HepG2 (cell line): Measurements from ENCODE around the gene CTDNEP1. TPM values are rescaled to one million over a fixed set of nuclear protein-coding genes. Genes with fewer than 3 reads are reported as not detected.
A peak's percentile ranks its signal among the peaks of the same experiment; 100 is the strongest.

Source experiments
- AHR ChIP-seq: IDR thresholded peaks from 2 replicates; pipeline ENCODE4 v1.6.1; 2018; ENCODE audit warnings: missing genetic modification reagents, missing compliant biosample characterization
- BRF2 ChIP-seq: sonication (generic); formaldehyde crosslinking; IDR thresholded peaks from 2 replicates; pipeline ENCODE4 v1.8.1; 2022; ENCODE audit warnings: mild to moderate bottlenecking, missing genetic modification reagents
- DRAP1 ChIP-seq: IDR thresholded peaks from 2 replicates; pipeline ENCODE4 v1.6.1; 2016; ENCODE audit warnings: missing genetic modification reagents, missing compliant biosample characterization
- E2F5 ChIP-seq: sonication (generic); formaldehyde crosslinking; conservative IDR thresholded peaks from 2 replicates; pipeline ENCODE4 v1.4.0; 2020; ENCODE audit warnings: missing genetic modification reagents
- EP300 ChIP-seq, 3 experiments: sonication (generic) in 1 of 3; formaldehyde crosslinking in 1 of 3; IDR thresholded peaks; 2 replicates each; pipeline versions ENCODE4 v1.5.1 to v1.6.1; 2011 to 2020; ENCODE audit warnings: low read depth in 2 of 3, low read length in 2 of 3, borderline replicate concordance in 1 of 3, improper control_type of control experiment in 1 of 3, mild to moderate bottlenecking in 1 of 3, missing genetic modification reagents in 1 of 3, moderate library complexity in 1 of 3
- FOXK1 ChIP-seq: sonication (generic); formaldehyde crosslinking; IDR thresholded peaks from 2 replicates; pipeline ENCODE4 v1.4.0; 2020; ENCODE audit warnings: low read depth, missing genetic modification reagents, borderline replicate concordance
- GATA4 ChIP-seq: sonication (generic); IDR thresholded peaks from 2 replicates; pipeline ENCODE4 v1.6.1; 2016; ENCODE audit warnings: antibody characterized with exemption, low read depth, borderline replicate concordance
- HDAC1 ChIP-seq: sonication (generic); formaldehyde crosslinking; IDR thresholded peaks from 2 replicates; pipeline ENCODE4 v1.5.1; 2020; ENCODE audit warnings: mild to moderate bottlenecking, missing genetic modification reagents
- HNF4A ChIP-seq: sonication (generic); formaldehyde crosslinking; IDR thresholded peaks from 2 replicates; pipeline ENCODE4 v1.4.0; 2020; ENCODE audit warnings: missing genetic modification reagents
- NFE2 ChIP-seq: sonication (generic); formaldehyde crosslinking; IDR thresholded peaks from 2 replicates; pipeline ENCODE4 v1.4.0; 2020; ENCODE audit warnings: missing genetic modification reagents
- NFRKB ChIP-seq: fragments of 450-650 bp; IDR thresholded peaks from 2 replicates; pipeline ENCODE4 v1.6.1; 2017
- PHF5A ChIP-seq: IDR thresholded peaks from one replicate; pipeline ENCODE4 v1.6.1; 2018; ENCODE audit warnings: low read depth, missing genetic modification reagents; ENCODE audit not compliant: unreplicated experiment
- POLR2AphosphoS5 ChIP-seq: IDR thresholded peaks from 2 replicates; pipeline ENCODE4 v1.6.1; 2012; ENCODE audit warnings: low read depth, low read length
- REXO4 ChIP-seq: sonication (generic); formaldehyde crosslinking; IDR thresholded peaks from 2 replicates; pipeline ENCODE4 v1.8.0; 2022; ENCODE audit warnings: missing genetic modification reagents, mild to moderate bottlenecking, borderline replicate concordance
- THAP7 ChIP-seq: sonication (generic); formaldehyde crosslinking; IDR thresholded peaks from 2 replicates; pipeline ENCODE4 v1.8.1; 2023; ENCODE audit warnings: mild to moderate bottlenecking, missing genetic modification reagents
- THAP9 ChIP-seq: sonication (generic); formaldehyde crosslinking; IDR thresholded peaks from 2 replicates; pipeline ENCODE4; 2020; ENCODE audit warnings: missing genetic modification reagents, mild to moderate bottlenecking, borderline replicate concordance
- TOE1 ChIP-seq: sonication (generic); formaldehyde crosslinking; IDR thresholded peaks from 2 replicates; pipeline ENCODE4 v1.4.0; 2020; ENCODE audit warnings: mild to moderate bottlenecking, missing genetic modification reagents
- ZBTB8A ChIP-seq: sonication (generic); formaldehyde crosslinking; IDR thresholded peaks from 2 replicates; pipeline ENCODE4 v1.4.0; 2020; ENCODE audit warnings: mild to moderate bottlenecking, low read depth, missing genetic modification reagents, borderline replicate concordance
- ZNF280D ChIP-seq: sonication (generic); formaldehyde crosslinking; IDR thresholded peaks from 2 replicates; pipeline ENCODE4 v1.5.1; 2020; ENCODE audit warnings: mild to moderate bottlenecking, missing genetic modification reagents
- ZNF577 ChIP-seq: sonication (generic); formaldehyde crosslinking; IDR thresholded peaks from 2 replicates; pipeline ENCODE4 v1.4.0; 2020; ENCODE audit warnings: mild to moderate bottlenecking, low read depth, missing genetic modification reagents, borderline replicate concordance
- ZNF644 ChIP-seq: IDR thresholded peaks from 2 replicates; pipeline ENCODE4 v1.6.1; 2016; ENCODE audit warnings: low read depth
- polyA plus RNA-seq, 8 experiments: library from polyadenylated mRNA; depleted of rRNA in 3 of 8; stranded (reverse) in 7 of 8; unstranded in 1 of 8; fragments of >200 nt; fragmentation: Illumina TruSeq in 4 of 8; extraction: Trizol in 4 of 8; gene quantifications; 2 replicates each; pipeline versions ENCODE4 v1.2.1 to v1.2.3, GENCODE V29; 2011 to 2016; ENCODE audit warnings: low read depth in 4 of 8, missing spikeins in 1 of 8, mixed read lengths in 1 of 8; ENCODE audit not compliant: insufficient read depth in 1 of 8
- total RNA-seq, 5 experiments: library from RNA; depleted of rRNA; stranded (reverse); fragments of >200 nt; fragmentation: Illumina TruSeq; extraction: Trizol; gene quantifications; 2 replicates each; pipeline ENCODE4 v1.2.3, GENCODE V29; 2016; ENCODE audit warnings: low read depth in 1 of 5

Gene CTDNEP1
- total and polyA plus RNA-seq, 2 of the 13 experiments (the other 11 are each of a cell fraction or from before 2014, with no cell fraction given): 19.8 to 118 TPM

GRCh38 chr17:7251661-7252175 lies at the start of gene CTDNEP1 (continued):
- TF ChIP-seq E2F5 (CRISPR knock-in tag): 0 out of 2 replicates have a peak, but pooled peaks have one; percentile 20
- TF ChIP-seq REXO4: no peak
- no peak for TF ChIP-seq BRF2 (CRISPR knock-in tag)
- no peak for TF ChIP-seq EP300 (IDR thresholded peaks at IDR 0.05; ENCODE audit: low read depth in 2 of 2, low read length in 2 of 2)
- no peak for TF ChIP-seq EP300 (CRISPR knock-in tag; IDR thresholded peaks at IDR 0.05; ENCODE audit: borderline replicate concordance)
- TF ChIP-seq HNF4A (CRISPR knock-in tag): no peak
- TF ChIP-seq AHR (CRISPR knock-in tag): no peak
- TF ChIP-seq THAP7 (CRISPR knock-in tag): no peak
- TF ChIP-seq PHF5A (CRISPR knock-in tag): no peak
- TF ChIP-seq FOXK1 (CRISPR knock-in tag): peak; percentile 61; the same call in 1 of the 2 replicates
- TF ChIP-seq POLR2AphosphoS5: peak; percentile 57
- peak; percentile 79 for TF ChIP-seq NFRKB
- TF ChIP-seq ZNF644: no peak
- no peak for TF ChIP-seq ZNF280D (CRISPR knock-in tag)
- peak; percentile 76 for TF ChIP-seq DRAP1 (CRISPR knock-in tag)
- TF ChIP-seq THAP9 (CRISPR knock-in tag): peak; percentile 98
- no peak for TF ChIP-seq TOE1
- TF ChIP-seq NFE2 (CRISPR knock-in tag): no peak
- TF ChIP-seq ZBTB8A: no peak
- no peak for TF ChIP-seq ZNF577 (CRISPR knock-in tag)
- TF ChIP-seq HDAC1 (CRISPR knock-in tag): no peak
- TF ChIP-seq GATA4: no peak
